ENCODE data around the gene POC5.

DNA sequence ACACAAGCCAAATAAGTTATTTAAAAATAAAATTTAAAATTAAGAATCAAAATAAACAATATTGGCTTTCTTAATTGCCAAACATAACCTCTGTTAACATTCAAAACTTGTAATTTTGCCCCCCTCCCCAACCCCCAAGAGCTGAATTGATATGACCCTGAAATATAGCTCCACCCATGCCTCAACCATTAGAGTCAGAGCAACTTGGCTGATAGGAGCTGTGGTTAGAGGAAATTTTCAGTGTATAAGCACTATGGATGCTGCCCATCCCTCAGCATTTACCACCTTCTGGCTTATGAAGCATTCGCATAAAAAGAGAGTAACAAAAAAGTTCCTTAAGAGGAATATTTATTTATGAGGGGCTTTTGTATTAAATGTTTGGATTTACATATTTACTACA is 6.1 kb downstream of the POC5 start:
- TF ChIP-seq CTCF (IDR thresholded peaks at IDR 0.05; ENCODE audit: low read depth, low read length, poor library complexity, severe bottlenecking) (no peak), EZH2phosphoT487 (IDR thresholded peaks at IDR 0.05; ENCODE audit: borderline replicate concordance, low read length) (no peak)

Measured in DOHH2 (cell line).